ENCODE measurements around the gene TAGAP.

The TAGAP gene, protein sequence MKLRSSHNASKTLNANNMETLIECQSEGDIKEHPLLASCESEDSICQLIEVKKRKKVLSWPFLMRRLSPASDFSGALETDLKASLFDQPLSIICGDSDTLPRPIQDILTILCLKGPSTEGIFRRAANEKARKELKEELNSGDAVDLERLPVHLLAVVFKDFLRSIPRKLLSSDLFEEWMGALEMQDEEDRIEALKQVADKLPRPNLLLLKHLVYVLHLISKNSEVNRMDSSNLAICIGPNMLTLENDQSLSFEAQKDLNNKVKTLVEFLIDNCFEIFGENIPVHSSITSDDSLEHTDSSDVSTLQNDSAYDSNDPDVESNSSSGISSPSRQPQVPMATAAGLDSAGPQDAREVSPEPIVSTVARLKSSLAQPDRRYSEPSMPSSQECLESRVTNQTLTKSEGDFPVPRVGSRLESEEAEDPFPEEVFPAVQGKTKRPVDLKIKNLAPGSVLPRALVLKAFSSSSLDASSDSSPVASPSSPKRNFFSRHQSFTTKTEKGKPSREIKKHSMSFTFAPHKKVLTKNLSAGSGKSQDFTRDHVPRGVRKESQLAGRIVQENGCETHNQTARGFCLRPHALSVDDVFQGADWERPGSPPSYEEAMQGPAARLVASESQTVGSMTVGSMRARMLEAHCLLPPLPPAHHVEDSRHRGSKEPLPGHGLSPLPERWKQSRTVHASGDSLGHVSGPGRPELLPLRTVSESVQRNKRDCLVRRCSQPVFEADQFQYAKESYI

DNA sequence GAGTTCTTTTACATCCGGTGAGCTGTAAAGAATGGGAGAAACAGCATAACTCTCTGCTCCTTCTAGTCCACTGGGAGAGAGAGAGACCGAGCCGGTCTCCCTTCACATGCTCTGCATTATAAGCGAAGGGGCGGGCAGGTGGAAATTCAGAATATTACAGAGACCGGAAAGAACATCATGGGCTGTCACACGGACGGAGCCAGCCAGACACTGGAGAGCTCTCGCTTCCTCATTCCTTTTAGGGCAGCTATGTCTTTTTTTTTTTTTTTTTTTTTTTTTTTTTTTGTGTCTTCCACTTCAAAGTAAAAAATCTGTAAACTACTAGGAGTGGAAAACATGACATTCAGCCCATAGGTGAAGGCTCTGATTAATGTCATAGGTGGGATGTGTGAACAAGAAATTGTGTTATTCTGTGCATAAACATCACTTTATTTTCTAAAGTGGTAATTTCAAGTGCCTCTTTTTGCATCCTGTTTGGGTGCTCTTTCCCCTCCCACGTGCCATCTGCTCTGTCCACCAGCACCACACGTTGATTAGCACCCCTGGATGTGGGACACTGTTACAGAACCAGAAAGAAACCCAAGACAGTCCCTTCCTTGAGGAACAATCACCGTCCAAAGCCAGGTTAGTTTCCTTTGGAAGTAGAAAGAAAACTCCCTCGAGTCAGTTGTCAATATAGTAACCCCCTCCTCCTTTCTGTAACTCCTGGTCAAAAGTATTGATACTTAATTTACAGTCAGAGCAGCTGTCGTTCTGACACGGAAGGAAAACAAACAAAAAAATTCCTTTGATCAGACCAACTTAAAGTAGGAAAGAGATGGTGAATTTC is at the start of gene TAGAP:
Gene TAGAP, minus strand, starts transcription at position 93 of the 829 bp plus-strand sequence. CDS start 845 bp downstream, outside the sequence.
- Histone ChIP-seq H3K36me3 (no peaks in the 10 kb centered on the region), H3K4me3 (peak within 1 kb of the TSS; percentile 15 to 21), H3K27me3 (peaks cover 0 to 5% of the 10 kb centered on the region in 2 donors), H3K27ac (no peak within 1 kb of the TSS), H3K9me3 (no peaks in the 10 kb centered on the region), H3K4me1 (peaks cover 0 to 4% (median 0%) of the 10 kb centered on the region in 4 donors)
- peak; percentile 73 to 75 for DNase-seq
- TF ChIP-seq, protein P1, sequence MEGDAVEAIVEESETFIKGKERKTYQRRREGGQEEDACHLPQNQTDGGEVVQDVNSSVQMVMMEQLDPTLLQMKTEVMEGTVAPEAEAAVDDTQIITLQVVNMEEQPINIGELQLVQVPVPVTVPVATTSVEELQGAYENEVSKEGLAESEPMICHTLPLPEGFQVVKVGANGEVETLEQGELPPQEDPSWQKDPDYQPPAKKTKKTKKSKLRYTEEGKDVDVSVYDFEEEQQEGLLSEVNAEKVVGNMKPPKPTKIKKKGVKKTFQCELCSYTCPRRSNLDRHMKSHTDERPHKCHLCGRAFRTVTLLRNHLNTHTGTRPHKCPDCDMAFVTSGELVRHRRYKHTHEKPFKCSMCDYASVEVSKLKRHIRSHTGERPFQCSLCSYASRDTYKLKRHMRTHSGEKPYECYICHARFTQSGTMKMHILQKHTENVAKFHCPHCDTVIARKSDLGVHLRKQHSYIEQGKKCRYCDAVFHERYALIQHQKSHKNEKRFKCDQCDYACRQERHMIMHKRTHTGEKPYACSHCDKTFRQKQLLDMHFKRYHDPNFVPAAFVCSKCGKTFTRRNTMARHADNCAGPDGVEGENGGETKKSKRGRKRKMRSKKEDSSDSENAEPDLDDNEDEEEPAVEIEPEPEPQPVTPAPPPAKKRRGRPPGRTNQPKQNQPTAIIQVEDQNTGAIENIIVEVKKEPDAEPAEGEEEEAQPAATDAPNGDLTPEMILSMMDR (IDR thresholded peaks at IDR 0.05): no peak
- intact Hi-C loops (cut with DNase I; ENCODE audit: low total_unique reads): no loop called here

DNA sequence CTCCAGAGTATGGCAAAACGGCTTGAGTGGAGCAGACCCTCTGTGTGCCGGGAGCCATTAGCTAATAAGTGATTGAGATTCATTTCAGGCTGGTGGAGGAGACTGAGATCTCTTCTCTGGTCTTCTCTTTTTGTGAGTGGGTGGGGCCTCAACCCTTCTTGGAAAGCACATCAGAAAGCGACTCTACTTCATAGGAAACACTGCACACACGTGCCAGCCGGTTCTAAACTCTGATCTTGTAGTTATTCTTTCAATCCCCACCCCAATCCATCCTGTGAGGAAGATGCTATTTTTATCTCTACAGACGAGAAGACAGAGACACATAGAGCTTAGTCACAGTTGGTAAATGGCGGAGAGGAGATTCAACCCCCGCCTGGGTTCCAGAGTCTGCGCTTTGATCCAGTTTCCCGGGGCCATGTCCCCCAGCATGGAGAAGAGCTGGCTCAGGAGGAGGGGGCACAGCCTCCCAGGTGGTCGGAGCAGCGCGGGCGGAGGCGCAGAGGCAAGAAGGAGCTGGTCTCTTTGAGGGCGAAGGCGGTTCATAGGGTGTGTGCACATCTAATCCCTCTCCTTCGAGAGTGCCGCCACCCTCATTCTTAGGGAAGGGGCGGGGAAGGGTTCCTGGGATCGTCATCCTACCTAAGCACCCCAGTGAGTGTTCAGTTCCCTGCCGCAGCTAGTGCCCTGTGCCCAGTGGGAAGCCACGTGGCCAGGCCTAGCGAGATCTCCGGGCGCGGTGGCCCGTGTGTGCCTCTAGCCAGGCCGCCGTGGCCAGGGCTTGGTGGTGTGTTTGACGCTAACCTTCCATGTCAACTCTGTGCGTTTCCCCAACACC is 49.0 kb upstream of the TAGAP start:
- Histone ChIP-seq H3K27ac (no peak overlapping the region), H3K27me3 (no peaks in the 10 kb centered on the region), H3K9me3 (no peaks in the 10 kb centered on the region), H3K36me3 (no peaks in the 10 kb centered on the region), H3K4me3 (no peak overlapping the region), H3K4me1 (no peaks in the 10 kb centered on the region)
- intact Hi-C loops (cut with DNase I; ENCODE audit: low total_unique reads): no loop called here
- TF ChIP-seq, protein P1 (IDR thresholded peaks at IDR 0.05): no peak
- DNase-seq: no peak

DNA sequence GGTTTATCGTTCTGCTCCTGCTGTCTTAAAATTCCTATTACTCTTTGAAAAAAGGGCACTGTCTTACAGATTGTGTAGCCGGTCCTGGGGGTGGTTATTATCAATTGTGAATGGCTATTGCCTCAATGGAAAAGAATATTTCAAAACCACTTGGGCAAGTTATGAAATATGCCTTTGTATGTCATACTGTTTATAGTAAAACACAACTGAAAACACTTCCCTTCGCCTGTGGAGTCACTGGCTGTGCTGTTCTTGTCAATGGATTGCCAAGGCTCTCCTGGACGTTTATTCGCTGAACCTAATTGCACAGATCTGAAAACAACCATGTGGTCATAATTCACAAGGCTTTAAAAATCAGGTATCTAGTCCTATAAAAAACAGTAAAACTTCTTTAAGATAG is 47.8 kb upstream of the TAGAP start:
- Histone ChIP-seq H3K27ac (no peak overlapping the region), H3K4me1 (no peaks in the 10 kb centered on the region), H3K27me3 (no peaks in the 10 kb centered on the region), H3K9me3 (no peaks in the 10 kb centered on the region), H3K36me3 (no peaks in the 10 kb centered on the region), H3K4me3 (no peak overlapping the region)
- intact Hi-C loops (cut with DNase I; ENCODE audit: low total_unique reads): no loop called here
- TF ChIP-seq, protein P1 (IDR thresholded peaks at IDR 0.05): no peak
- no peak for DNase-seq

DNA sequence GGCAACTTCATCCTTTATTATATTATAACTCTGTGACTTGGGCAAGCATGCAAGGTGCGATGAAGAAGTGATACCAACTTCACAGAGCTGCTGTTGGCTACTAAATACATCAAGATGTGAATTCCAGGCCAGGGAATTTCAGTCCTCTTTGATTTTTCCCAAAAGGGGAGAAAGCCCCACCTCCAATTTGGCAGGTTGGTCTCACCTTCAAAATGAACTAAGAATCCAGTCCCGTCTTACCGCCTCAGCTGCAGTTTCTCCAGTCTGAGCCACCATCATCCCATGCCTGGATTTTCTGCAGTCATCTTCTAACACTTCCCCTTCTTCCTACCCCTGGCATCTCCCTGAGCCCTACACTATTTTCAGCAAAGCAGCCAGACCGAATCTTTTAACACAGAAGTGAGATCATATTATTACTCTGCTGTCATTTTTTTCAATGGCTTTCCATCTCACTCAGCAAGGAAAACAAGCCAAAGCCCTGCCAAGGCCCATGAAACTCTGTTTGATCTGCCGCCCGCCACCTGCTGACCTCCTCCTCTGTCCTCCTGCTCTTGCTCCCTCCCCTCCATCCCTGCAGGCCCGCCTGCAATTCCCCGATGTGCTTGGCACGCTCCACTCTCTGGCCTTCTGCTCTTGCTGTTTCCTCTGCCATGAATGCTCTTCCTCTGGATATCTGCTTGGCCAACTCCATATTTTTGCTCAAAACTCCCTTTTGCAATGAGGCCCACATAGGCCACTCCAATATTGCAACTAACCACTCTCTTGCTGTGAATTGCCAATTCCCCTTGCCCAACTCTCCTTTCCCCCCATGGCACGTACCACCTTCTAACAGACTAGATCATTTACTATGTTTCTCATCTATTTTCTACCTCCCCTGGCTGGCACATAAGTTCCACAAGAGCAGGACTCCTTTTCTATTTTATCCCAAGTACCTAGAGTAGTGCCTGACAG is 46.0 kb upstream of the TAGAP start:
- Histone ChIP-seq H3K36me3 (no peaks in the 10 kb centered on the region), H3K4me3 (no peak overlapping the region), H3K9me3 (no peaks in the 10 kb centered on the region), H3K4me1 (no peaks in the 10 kb centered on the region), H3K27ac (no peak overlapping the region), H3K27me3 (no peaks in the 10 kb centered on the region)
- DNase-seq: no peak
- intact Hi-C loops (cut with DNase I; ENCODE audit: low total_unique reads): no loop called here
- TF ChIP-seq, protein P1 (IDR thresholded peaks at IDR 0.05): no peak
